Ishikawa (cell line): Measurements from ENCODE around the gene KDM8.

ENCODE experiments used
- EP300 ChIP-seq: IDR thresholded peaks from 2 replicates; pipeline ENCODE4 v1.6.1; 2012; ENCODE audit warnings: borderline replicate concordance
- FOXM1 ChIP-seq: IDR thresholded peaks from 2 replicates; pipeline ENCODE4 v1.6.1; 2012; ENCODE audit warnings: low read depth, borderline replicate concordance
- NFIC ChIP-seq: IDR thresholded peaks from 2 replicates; pipeline ENCODE4 v1.6.1; 2012
- TF ChIP-seq, protein P1 (sequence below): IDR thresholded peaks from 2 replicates; pipeline ENCODE4 v1.6.1; 2012; ENCODE audit warnings: low read depth, mild to moderate bottlenecking

DNA sequence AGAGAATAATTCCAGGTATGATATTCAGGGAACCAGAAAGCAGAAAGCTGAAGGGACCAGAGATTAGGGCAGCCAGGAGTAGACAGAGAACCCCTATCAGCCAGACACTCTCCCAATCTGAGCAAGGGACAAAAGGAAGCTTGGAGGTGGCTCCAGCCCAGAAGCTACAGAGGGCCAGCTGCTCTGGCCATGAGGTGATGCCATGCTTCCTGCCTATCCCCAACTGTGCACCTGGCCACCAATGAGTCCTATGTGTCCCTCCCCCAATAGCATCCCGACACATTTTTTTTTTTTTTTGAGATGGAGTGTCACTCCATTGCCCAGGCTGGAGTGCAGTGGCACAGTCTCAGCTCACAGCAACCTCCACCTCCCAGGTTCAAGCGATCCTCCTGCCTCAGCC is 35.3 kb downstream of the KDM8 start:
- TF ChIP-seq EP300 = no peak
- TF ChIP-seq FOXM1 = no peak
- no peak for TF ChIP-seq NFIC
- TF ChIP-seq, protein P1, sequence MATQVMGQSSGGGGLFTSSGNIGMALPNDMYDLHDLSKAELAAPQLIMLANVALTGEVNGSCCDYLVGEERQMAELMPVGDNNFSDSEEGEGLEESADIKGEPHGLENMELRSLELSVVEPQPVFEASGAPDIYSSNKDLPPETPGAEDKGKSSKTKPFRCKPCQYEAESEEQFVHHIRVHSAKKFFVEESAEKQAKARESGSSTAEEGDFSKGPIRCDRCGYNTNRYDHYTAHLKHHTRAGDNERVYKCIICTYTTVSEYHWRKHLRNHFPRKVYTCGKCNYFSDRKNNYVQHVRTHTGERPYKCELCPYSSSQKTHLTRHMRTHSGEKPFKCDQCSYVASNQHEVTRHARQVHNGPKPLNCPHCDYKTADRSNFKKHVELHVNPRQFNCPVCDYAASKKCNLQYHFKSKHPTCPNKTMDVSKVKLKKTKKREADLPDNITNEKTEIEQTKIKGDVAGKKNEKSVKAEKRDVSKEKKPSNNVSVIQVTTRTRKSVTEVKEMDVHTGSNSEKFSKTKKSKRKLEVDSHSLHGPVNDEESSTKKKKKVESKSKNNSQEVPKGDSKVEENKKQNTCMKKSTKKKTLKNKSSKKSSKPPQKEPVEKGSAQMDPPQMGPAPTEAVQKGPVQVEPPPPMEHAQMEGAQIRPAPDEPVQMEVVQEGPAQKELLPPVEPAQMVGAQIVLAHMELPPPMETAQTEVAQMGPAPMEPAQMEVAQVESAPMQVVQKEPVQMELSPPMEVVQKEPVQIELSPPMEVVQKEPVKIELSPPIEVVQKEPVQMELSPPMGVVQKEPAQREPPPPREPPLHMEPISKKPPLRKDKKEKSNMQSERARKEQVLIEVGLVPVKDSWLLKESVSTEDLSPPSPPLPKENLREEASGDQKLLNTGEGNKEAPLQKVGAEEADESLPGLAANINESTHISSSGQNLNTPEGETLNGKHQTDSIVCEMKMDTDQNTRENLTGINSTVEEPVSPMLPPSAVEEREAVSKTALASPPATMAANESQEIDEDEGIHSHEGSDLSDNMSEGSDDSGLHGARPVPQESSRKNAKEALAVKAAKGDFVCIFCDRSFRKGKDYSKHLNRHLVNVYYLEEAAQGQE = no peak
